H7 (cell line): ENCODE measurements around the gene SH2D3C. TPM values are rescaled to one million over a fixed set of nuclear protein-coding genes. Genes with fewer than 3 reads are reported as not detected.
A peak's percentile ranks its signal among the peaks of the same experiment; 100 is the strongest.
"Not testable (repeated sequence)": the region's sequence is repeated elsewhere in the genome, so short reads cannot be mapped to it uniquely, and the experiment has no call there.

ENCODE experiments used
- DNase-seq: peaks from one replicate; pipeline ENCODE4 v3.0.0; 2012
- H3K27me3 ChIP-seq: 2 replicates; pipeline ENCODE4 v1.6.0; 2011; ENCODE audit warnings: mild to moderate bottlenecking, low read length; ENCODE audit not compliant: control insufficient read depth, insufficient read depth
- H3K36me3 ChIP-seq: replicated peaks from 2 replicates; pipeline ENCODE4 v1.5.1; 2011; ENCODE audit warnings: low read length; ENCODE audit not compliant: control insufficient read depth, insufficient read depth
- H3K4me3 ChIP-seq: 2 replicates; pipeline ENCODE4 v1.5.1; 2011; ENCODE audit warnings: low read depth, mild to moderate bottlenecking, control low read depth, low read length, moderate library complexity; ENCODE audit not compliant: insufficient read depth
- total RNA-seq: library from RNA; depleted of rRNA; stranded (reverse); fragments of >200 nt; shearing (Covaris generic); gene quantifications from 2 replicates; pipeline ENCODE4 v1.2.3, GENCODE V29; 2014

Gene SH2D3C
- total RNA-seq, 1 experiment from 2014 or later = 0.42 TPM

DNA sequence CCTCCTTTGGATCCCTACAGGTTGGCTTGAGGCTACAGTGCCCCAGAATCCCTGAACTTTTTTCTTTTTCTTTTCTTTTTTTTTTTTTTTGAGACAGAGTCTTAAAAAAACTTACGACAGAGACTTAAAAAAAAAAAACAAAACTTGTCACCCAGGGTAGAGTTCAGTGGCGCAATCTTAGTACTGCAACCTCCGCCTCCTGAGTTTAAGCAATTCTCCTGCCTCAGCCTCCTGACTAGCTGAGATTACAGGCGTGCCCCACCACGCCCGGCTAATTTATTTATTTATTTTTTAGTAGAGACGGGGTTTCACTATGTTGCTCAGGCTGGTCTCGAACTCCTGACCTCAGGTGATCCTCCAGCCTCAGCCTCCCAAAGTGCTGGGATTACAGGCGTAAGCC, 2.4 kb upstream of the SH2D3C start:
- H3K36me3 ChIP-seq, H3K4me3 ChIP-seq, H3K27me3 ChIP-seq, DNase-seq: not testable (repeated sequence)

DNA sequence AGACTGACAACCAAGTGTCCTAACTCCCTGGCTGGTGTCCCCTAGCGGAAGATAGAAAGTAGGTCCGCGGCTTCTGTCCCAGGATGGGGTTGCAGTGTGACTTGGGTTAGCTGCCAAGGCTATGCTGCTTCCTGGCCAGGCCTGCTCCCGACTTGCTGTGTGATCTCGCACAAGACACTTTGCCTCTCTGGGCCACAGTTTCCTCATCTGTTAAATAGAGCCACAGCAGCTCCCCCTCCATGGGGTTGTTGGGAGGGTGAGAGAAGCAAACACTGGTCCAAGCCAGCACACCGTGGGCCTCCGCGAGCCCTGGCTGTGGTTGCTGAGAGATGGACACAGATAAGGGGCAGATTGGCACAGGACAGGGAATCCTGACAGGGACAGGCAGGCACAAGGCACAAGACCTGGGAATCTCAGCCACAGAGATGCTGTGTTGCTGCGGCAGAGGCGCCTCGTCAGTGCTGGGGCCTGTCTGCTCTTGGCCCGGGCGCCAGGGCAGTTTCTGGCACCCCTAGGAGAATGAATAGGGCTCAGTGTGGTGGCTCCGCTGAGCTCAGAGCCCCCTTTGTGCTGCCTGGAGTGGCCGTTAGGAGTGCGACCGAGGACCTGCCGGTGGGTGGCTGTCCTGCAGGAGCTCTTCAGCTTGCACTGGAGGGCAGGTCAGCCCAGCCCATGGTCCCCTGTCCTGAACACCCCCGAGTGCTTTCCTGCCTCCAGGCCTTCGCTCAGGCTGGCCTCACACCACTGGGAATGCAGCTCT, 1.8 kb upstream of the SH2D3C start:
- no peak overlapping the region for H3K4me3 ChIP-seq
- no peaks in the 10 kb centered on the region for H3K36me3 ChIP-seq
- DNase-seq = peak; percentile 56
- H3K27me3 ChIP-seq = no peaks in the 10 kb centered on the region

DNA sequence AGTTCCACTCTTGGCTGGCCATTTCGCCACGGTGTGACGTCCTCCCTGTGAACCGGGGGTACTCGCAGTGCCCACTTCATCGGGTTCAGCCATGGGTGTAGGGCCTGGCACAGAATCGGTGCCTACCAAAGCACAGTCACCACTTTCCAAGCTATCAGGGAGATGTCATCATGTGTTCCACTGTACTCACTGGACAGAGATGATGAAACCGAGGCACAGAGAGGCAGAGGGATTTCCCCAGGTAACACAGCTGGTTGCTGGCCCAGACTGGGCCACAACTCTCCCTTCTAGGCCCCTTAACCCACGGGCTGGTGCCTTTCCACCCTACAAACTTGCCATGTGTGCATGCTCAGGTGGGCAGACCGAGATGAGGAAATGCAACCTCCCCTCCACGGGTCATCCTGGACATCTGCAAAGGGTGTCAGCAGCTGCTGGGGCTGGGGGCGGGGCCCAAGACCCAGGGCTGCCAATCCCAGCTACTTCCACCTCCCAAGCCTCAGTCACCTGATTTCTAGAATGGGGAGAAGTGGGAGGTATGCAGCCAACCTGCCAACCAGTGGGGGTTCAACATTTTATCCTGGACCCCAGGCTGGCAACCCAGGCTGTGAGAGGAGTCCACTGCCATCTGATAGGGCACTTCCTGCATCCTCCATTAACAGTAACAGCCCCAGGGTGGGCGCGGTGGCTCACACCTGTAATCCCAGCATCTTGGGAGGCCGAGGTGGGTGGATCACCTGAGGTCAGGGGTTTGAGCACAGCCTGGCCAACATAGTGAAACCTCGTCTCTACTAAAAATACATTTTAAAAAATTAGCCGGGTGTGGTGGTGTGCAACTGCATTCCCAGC, 893 bp upstream of the SH2D3C start:
- Histone ChIP-seq H3K27me3 (no peaks in the 10 kb centered on the region), H3K36me3 (no peaks in the 10 kb centered on the region), H3K4me3 (no peak overlapping the region)
- peak; percentile 71 for DNase-seq

DNA sequence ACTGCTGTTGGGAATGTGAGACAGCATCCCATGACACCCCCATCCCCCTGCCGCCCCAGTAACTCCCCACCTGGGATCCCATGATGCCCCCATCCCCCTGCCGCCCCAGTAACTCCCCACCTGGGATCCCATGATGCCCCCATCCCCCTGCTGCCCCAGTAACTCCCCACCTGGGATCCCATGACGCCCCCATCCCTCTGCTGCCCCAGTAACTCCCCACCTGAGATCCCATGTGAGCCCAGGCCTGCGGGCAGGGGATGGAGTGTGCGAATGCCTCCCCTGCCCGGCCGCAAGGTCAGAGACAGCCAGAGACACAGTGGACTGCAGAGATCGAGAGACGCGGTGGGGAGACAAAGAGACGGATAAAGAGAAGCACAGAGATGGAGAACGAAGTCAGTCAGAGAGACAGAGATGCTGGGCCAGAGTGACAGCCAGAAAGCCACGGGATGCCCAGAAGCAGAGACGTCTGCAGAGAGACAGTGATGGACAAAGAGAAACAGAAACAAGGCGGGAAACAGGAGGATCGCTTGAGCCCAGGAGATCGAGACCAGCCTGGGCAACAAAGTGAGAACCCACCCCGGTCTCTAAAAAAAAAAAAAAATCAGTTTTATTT, 992 bp downstream of the SH2D3C start:
- Histone ChIP-seq H3K4me3 (no peak overlapping the region), H3K36me3 (no peaks in the 10 kb centered on the region), H3K27me3 (no peaks in the 10 kb centered on the region)
- DNase-seq = no peak

GRCh38 chr9:127776924-127777289, 1.6 kb downstream of the SH2D3C start:
- DNase-seq = no peak
- Histone ChIP-seq H3K27me3 (no peaks in the 10 kb centered on the region), H3K4me3 (no peak overlapping the region)

DNA sequence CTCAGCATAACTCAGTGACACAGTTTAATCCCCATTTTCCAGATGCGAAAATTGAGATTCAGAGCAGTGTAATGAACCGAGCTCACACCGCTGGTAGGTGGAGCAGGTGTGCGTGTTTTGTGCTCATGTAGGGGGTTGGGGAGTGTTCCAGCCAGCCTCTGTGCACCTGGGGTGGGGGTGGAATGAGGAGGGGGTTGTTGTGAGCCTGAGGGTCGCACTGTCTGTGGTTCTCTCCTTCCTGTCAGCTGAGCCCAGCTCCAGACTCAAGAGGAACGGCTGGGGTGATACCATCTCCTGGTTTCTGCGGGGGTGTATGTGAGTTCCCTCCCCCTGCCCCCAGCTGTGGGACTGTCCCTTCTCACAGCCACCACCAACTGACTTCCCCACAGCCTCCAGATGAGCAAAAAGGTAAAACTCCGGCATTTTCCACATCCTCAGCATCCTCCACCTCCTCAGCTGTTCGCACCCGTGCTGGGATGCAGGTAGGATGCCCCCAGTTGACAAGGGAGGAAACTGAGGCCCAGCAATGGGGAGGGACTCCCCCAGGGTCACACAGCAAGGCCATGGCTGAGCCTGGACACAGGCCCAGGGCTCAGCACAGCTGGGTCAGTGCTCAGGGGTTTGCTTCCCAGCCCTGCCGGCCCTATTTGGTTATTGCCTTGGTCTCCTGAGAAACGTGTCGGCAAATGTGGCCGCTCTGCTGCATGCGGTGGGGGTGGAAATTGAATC, 2.1 kb downstream of the SH2D3C start:
- DNase-seq = peak; percentile 83
- no peaks in the 10 kb centered on the region for H3K27me3 ChIP-seq
- H3K36me3 ChIP-seq = no peaks in the 10 kb centered on the region
- H3K4me3 ChIP-seq = no peak overlapping the region

More at GRCh38 chr9:127776924-127777289, 1.6 kb downstream of the SH2D3C start:
- H3K36me3 ChIP-seq = no peaks in the 10 kb centered on the region

GRCh38 chr9:127773981-127774380, 4.5 kb downstream of the SH2D3C start:
- DNase-seq = no peak
- no peak overlapping the region for H3K4me3 ChIP-seq
- no peaks in the 10 kb centered on the region for H3K36me3 ChIP-seq

GRCh38 chr9:127773272-127773671, 5.2 kb downstream of the SH2D3C start:
- no peak for DNase-seq
- Histone ChIP-seq H3K27me3 (peaks cover 1% of the 10 kb centered on the region; the same call in 1 of the 2 replicates), H3K4me3 (no peak overlapping the region), H3K36me3 (no peaks in the 10 kb centered on the region)

More at GRCh38 chr9:127773981-127774380, 4.5 kb downstream of the SH2D3C start:
- H3K27me3 ChIP-seq = peaks cover 1% of the 10 kb centered on the region; the same call in 1 of the 2 replicates

DNA sequence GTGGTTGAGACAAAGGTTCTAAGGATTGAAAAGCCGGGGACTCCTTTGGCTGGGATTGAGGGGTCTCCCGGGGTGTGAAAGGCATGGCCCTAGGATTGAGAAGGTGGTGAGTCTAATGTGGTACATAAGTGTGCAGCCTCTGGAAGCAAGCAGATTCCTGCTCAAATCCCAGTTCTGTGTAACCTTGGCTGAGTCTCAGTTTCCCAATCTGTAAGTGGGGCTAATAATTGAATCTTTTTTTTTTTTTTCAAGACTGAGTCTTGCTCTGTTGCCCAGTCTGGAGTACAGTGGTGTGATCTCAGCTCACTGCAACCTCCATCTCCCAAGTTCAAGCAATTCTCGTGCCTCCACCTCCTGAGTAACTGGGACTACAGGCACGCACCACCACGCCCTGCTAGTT, 5.9 kb downstream of the SH2D3C start:
- peaks cover 1% of the 10 kb centered on the region; the same call in 1 of the 2 replicates for H3K27me3 ChIP-seq
- no peak overlapping the region for H3K4me3 ChIP-seq
- H3K36me3 ChIP-seq = no peaks in the 10 kb centered on the region
- no peak for DNase-seq

- Histone ChIP-seq H3K4me3 (peak overlapping the region; percentile 53), H3K36me3 (no peaks in the 10 kb centered on the region), H3K27me3 (peaks cover 1% of the 10 kb centered on the region; the same call in 1 of the 2 replicates)
- DNase-seq = no peak
These were observed 6.8 kb downstream of the SH2D3C start for GRCh38 chr9:127771570-127772189.

- H3K27me3 ChIP-seq = peaks cover 1% of the 10 kb centered on the region; the same call in 1 of the 2 replicates
- peak; percentile 99 for DNase-seq
- no peaks in the 10 kb centered on the region for H3K36me3 ChIP-seq
- H3K4me3 ChIP-seq = peak overlapping the region; percentile 53
These were observed 7.4 kb downstream of the SH2D3C start for GRCh38 chr9:127770905-127771569.

DNA sequence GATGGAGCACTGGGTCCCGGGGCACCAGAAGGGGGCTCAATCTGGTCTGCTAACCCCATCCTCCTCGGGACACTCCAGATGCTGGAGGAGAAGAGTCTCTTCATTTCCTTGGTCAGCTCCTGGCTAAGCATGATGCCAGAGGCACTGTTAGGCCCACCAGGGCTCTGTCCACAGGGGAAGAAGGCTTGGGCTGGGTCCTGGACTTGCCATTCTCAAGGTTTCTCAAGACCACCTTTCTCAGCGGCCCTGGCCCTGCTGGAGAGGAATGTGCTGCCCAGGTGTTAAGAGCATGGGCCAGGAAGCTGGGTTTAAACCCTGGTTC, 7.9 kb downstream of the SH2D3C start:
- no peak for DNase-seq
- peaks cover 1% of the 10 kb centered on the region; the same call in 1 of the 2 replicates for H3K27me3 ChIP-seq
- peak overlapping the region; percentile 53 for H3K4me3 ChIP-seq
- no peaks in the 10 kb centered on the region for H3K36me3 ChIP-seq

- no peak overlapping the region for H3K4me3 ChIP-seq
- DNase-seq = no peak
- H3K36me3 ChIP-seq = no peaks in the 10 kb centered on the region
- peaks cover 1% of the 10 kb centered on the region; the same call in 1 of the 2 replicates for H3K27me3 ChIP-seq
These were observed 8.4 kb downstream of the SH2D3C start for GRCh38 chr9:127769929-127770582.
